HCT116 (cell line): ENCODE measurements around the gene IST1. TPM values are rescaled to one million over a fixed set of nuclear protein-coding genes. Genes with fewer than 3 reads are reported as not detected.
A peak's percentile ranks its signal among the peaks of the same experiment; 100 is the strongest.

ENCODE experiments used
- ATAC-seq: fragments of 200-7000 bp; cut with Tn5 transposase; 2 replicates; pipeline ENCODE4 v1.9.1; 2020; ENCODE audit warnings: mild to moderate bottlenecking, moderate library complexity
- BruUV-seq: library from RNA; stranded (reverse); fragments of 400-500 nt; replicated peaks from 2 replicates; lab custom pipeline; 2021; lab: Mats Ljungman, UMichigan
- CTCF ChIA-PET: fragments of 300-600 bp; sonication (Branson Sonifier 250); formaldehyde crosslinking; loops from one replicate; lab custom pipeline; 2021; ENCODE audit warnings: antibody characterized with exemption; lab: Charles Lee
- POLR2A ChIA-PET: fragments of 300-600, 350-600 bp; sonication (Branson Sonifier 250); formaldehyde crosslinking; loops from one replicate; lab custom pipeline; 2021; ENCODE audit warnings: antibody characterized with exemption; lab: Charles Lee
- RAD21 ChIA-PET, 2 experiments: fragments of 300-600 bp; sonication (Branson Sonifier 250); formaldehyde crosslinking; loops; one replicate each; lab custom pipeline; 2023; ENCODE audit warnings: low total read pairs in 2 of 2; ENCODE audit not compliant: uncharacterized antibody in 2 of 2, unreplicated experiment in 2 of 2, low non-redundant PET in 1 of 2; lab: Charles Lee
- DNase-seq: peaks from one replicate; pipeline ENCODE4 v3.0.0-alpha.2; 2010; ENCODE audit warnings: low read depth, low spot score
- H2AFZ ChIP-seq: fragments of 200-600 bp; shearing (Covaris generic), sonication (generic); 2 replicates; pipeline ENCODE4 v1.6.1; 2017; ENCODE audit warnings: low read depth, mixed run types, mixed read lengths, antibody characterized with exemption, low read length; ENCODE audit not compliant: poor library complexity, severe bottlenecking
- H3K27ac ChIP-seq: 2 replicates; pipeline ENCODE4 v1.5.1; 2012; ENCODE audit warnings: low read depth, low read length
- H3K27me3 ChIP-seq: fragments of 200-600 bp; sonication (generic); 2 replicates; pipeline ENCODE4 v1.6.1; 2016; ENCODE audit warnings: mixed run types, low read length, mixed read lengths; ENCODE audit not compliant: insufficient read depth
- H3K36me3 ChIP-seq, 2 experiments: fragments of 200-500 bp in 1 of 2; fragments of 200-600 bp in 1 of 2; sonication (Bioruptor generic) in 1 of 2; sonication (generic) in 1 of 2; 2 replicates each; pipeline versions ENCODE4 v1.5.1 to v1.6.1; 2014 to 2016; ENCODE audit warnings: low read length in 2 of 2, inconsistent platforms in 1 of 2, mixed read lengths in 1 of 2, mixed run types in 1 of 2; ENCODE audit not compliant: insufficient read depth in 2 of 2, control insufficient read depth in 1 of 2
- H3K4me1 ChIP-seq, 2 experiments: fragments of 200-600 bp in 1 of 2; sonication (generic) in 1 of 2; 2 replicates each; pipeline versions ENCODE4 v1.5.1 to v1.6.1; 2012 to 2017; ENCODE audit warnings: low read length in 2 of 2, inconsistent platforms in 1 of 2, mild to moderate bottlenecking in 1 of 2, mixed read lengths in 1 of 2, mixed run types in 1 of 2, moderate library complexity in 1 of 2; ENCODE audit not compliant: insufficient read depth in 2 of 2, control insufficient read depth in 1 of 2
- H3K4me2 ChIP-seq: fragments of 200-600 bp; sonication (generic); 2 replicates; pipeline ENCODE4 v1.6.1; 2017; ENCODE audit warnings: mixed run types, low read length, mixed read lengths
- H3K4me3 ChIP-seq, 2 experiments: fragments of 200-600 bp in 1 of 2; sonication (generic) in 1 of 2; replicated peaks in 1 of 2; 2 replicates each; pipeline ENCODE4 v1.5.1; 2011 to 2016; ENCODE audit warnings: low read length in 2 of 2, control low read depth in 1 of 2, low read depth in 1 of 2, mild to moderate bottlenecking in 1 of 2, mixed read lengths in 1 of 2, mixed run types in 1 of 2
- H3K79me2 ChIP-seq: fragments of 200-600 bp; sonication (generic); 2 replicates; pipeline ENCODE4 v1.6.1; 2017; ENCODE audit warnings: mild to moderate bottlenecking, mixed run types, low read length, moderate library complexity, mixed read lengths; ENCODE audit not compliant: insufficient read depth
- H3K9ac ChIP-seq: fragments of 200-600 bp; sonication (generic); 2 replicates; pipeline ENCODE4 v1.6.1; 2016; ENCODE audit warnings: low read length, mixed read lengths
- H3K9me2 ChIP-seq: fragments of 200-600 bp; sonication (generic), shearing (Covaris generic); 2 replicates; pipeline ENCODE4 v1.6.1; 2017; ENCODE audit warnings: mixed run types, mild to moderate bottlenecking, moderate library complexity; ENCODE audit not compliant: insufficient read depth
- H3K9me3 ChIP-seq, 2 experiments: fragments of 200-500 bp in 1 of 2; fragments of 200-600 bp in 1 of 2; sonication (Bioruptor generic) in 1 of 2; sonication (generic) in 1 of 2; 2 replicates each; pipeline ENCODE4 v1.6.1; 2014 to 2017; ENCODE audit warnings: low read length in 2 of 2, mixed read lengths in 2 of 2, inconsistent platforms in 1 of 2, low read depth in 1 of 2, mild to moderate bottlenecking in 1 of 2, mixed run types in 1 of 2, moderate library complexity in 1 of 2; ENCODE audit not compliant: control insufficient read depth in 1 of 2, insufficient read depth in 1 of 2
- H4K20me1 ChIP-seq: fragments of 200-600 bp; sonication (generic), shearing (Covaris generic); 2 replicates; pipeline ENCODE4 v1.6.1; 2017; ENCODE audit warnings: mixed run types, mild to moderate bottlenecking, moderate library complexity; ENCODE audit not compliant: insufficient read depth
- CBX3 ChIP-seq: IDR thresholded peaks from 2 replicates; pipeline ENCODE4 v1.6.1; 2012; ENCODE audit warnings: low read depth
- CEBPB ChIP-seq: IDR thresholded peaks from 2 replicates; pipeline ENCODE4 v1.6.1; 2012; ENCODE audit warnings: low read depth
- ELF1 ChIP-seq: IDR thresholded peaks from 2 replicates; pipeline ENCODE4 v1.6.1; 2012; ENCODE audit warnings: low read depth, borderline replicate concordance
- EZH2 ChIP-seq: fragments of 200-600 bp; sonication (generic); IDR thresholded peaks from 2 replicates; pipeline ENCODE4 v1.6.1; 2017; ENCODE audit warnings: antibody characterized with exemption, mixed run types
- EZH2phosphoT487 ChIP-seq: fragments of 200-600 bp; IDR thresholded peaks from 2 replicates; pipeline ENCODE4 v1.6.1; 2018; ENCODE audit warnings: antibody characterized with exemption, borderline replicate concordance
- FOSL1 ChIP-seq: IDR thresholded peaks from 2 replicates; pipeline ENCODE4 v1.6.1; 2012; ENCODE audit warnings: low read depth
- JUND ChIP-seq: IDR thresholded peaks from 2 replicates; pipeline ENCODE4 v1.6.1; 2012
- POLR2A ChIP-seq: IDR thresholded peaks from 2 replicates; pipeline ENCODE4 v1.7.0; 2011; ENCODE audit warnings: borderline replicate concordance; ENCODE audit not compliant: insufficient read depth, insufficient read length; ENCODE audit errors: extremely low read depth
- RAD21 ChIP-seq: IDR thresholded peaks from 2 replicates; pipeline ENCODE4 v1.6.1; 2012; ENCODE audit warnings: low read depth, mild to moderate bottlenecking
- SIN3A ChIP-seq: IDR thresholded peaks from 2 replicates; pipeline ENCODE4 v1.6.1; 2012; ENCODE audit warnings: low read depth
- SP1 ChIP-seq: IDR thresholded peaks from 2 replicates; pipeline ENCODE4 v1.6.1; 2012; ENCODE audit warnings: low read depth
- SRF ChIP-seq: IDR thresholded peaks from 2 replicates; pipeline ENCODE4 v1.6.1; 2012; ENCODE audit warnings: low read depth
- TCF7L2 ChIP-seq: IDR thresholded peaks from 2 replicates; pipeline ENCODE4 v1.7.0; 2011; ENCODE audit warnings: borderline replicate concordance, inconsistent platforms; ENCODE audit not compliant: insufficient read depth, insufficient read length; ENCODE audit errors: extremely low read depth
- YY1 ChIP-seq: IDR thresholded peaks from 2 replicates; pipeline ENCODE4 v1.6.1; 2011; ENCODE audit warnings: low read length, low read depth, moderate library complexity, mild to moderate bottlenecking; ENCODE audit not compliant: insufficient replicate concordance; ENCODE audit errors: extremely low read depth
- ZFX ChIP-seq: fragments of 450-650 bp; IDR thresholded peaks from 2 replicates; pipeline ENCODE4 v1.6.1; 2017
- ZNF274 ChIP-seq: fragments of 200-500 bp; sonication (Bioruptor generic); IDR thresholded peaks from 2 replicates; pipeline ENCODE4 v1.6.1; 2014; ENCODE audit warnings: mild to moderate bottlenecking, low read depth, low read length, inconsistent platforms
- intact Hi-C: fragments of 100-400 bp; cut with micrococcal nuclease; formaldehyde crosslinking; loops from 2 replicates; pipeline ENCODE4 v1.10.0; 2022
- total RNA-seq: library from RNA; stranded (reverse); gene quantifications from one replicate; pipeline ENCODE4 v1.2.1, GENCODE V29; 2021; ENCODE audit not compliant: unreplicated experiment
- TF ChIP-seq, protein P1 (sequence below): IDR thresholded peaks from 2 replicates; pipeline ENCODE4 v1.6.1; 2012
- TF ChIP-seq, protein P2 (sequence below): IDR thresholded peaks from 2 replicates; pipeline ENCODE4 v1.6.1; 2011; ENCODE audit warnings: mild to moderate bottlenecking, low read length, moderate library complexity; ENCODE audit not compliant: insufficient replicate concordance; ENCODE audit errors: extremely low read depth
- TF ChIP-seq, protein P3 (sequence below), 3 experiments: fragments of 200-600 bp in 1 of 3; sonication (generic) in 1 of 3; IDR thresholded peaks in 2 of 3; conservative IDR thresholded peaks in 1 of 3; 2 replicates each; pipeline ENCODE4 v1.5.1; 2012 to 2017; ENCODE audit warnings: low read depth in 2 of 3, low read length in 2 of 3, antibody characterized with exemption in 1 of 3, borderline replicate concordance in 1 of 3, control low read depth in 1 of 3, mild to moderate bottlenecking in 1 of 3, mixed read lengths in 1 of 3, mixed run types in 1 of 3, moderate library complexity in 1 of 3; ENCODE audit not compliant: insufficient read depth in 1 of 3

Gene IST1
- total RNA-seq, 1 experiment from 2014 or later = 191 TPM

- peak within 1 kb of the TSS; percentile 87 for H3K9ac ChIP-seq
- H3K27me3 ChIP-seq = no peaks in the 10 kb centered on the region
- no peak within 1 kb of the TSS for H2AFZ ChIP-seq
- H3K4me3 ChIP-seq = peak within 1 kb of the TSS; percentile 88 to 94
- peak within 1 kb of the TSS; percentile 50 for H3K27ac ChIP-seq
- DNase-seq (peak; percentile 81), ATAC-seq (peak; percentile 96)
- TSS peak; percentile 68 for BruUV-seq
- RAD21 ChIA-PET = no interaction called here
- peaks cover 29% of the 10 kb centered on the region for H3K79me2 ChIP-seq
- H3K9me3 ChIP-seq = no peaks in the 10 kb centered on the region
- CTCF ChIA-PET = interaction anchor here (0.8 kb wide), 1 partner anchor 37 kb away, joined by 3 read pairs; no protein-coding TSS in a partner anchor
- no peaks in the 10 kb centered on the region for H3K9me2 ChIP-seq
- intact Hi-C loops = loop anchor here (2.0 kb wide), 1 partner anchor 37 kb away; the partner anchor contains the start of gene AP1G1
- H4K20me1 ChIP-seq = no peaks in the 10 kb centered on the region
- H3K4me2 ChIP-seq = peak within 1 kb of the TSS; percentile 74
- peaks cover 6 to 23% of the 10 kb centered on the region in 2 experiments for H3K4me1 ChIP-seq
- POLR2A ChIA-PET = no interaction called here
- H3K36me3 ChIP-seq = peaks cover 8 to 9% of the 10 kb centered on the region in 2 experiments; a peak in 3 of 4 replicates
- no peak for TF ChIP-seq TCF7L2
- peak; percentile 43 for TF ChIP-seq POLR2A
- no peak for TF ChIP-seq ZNF274
- TF ChIP-seq SP1 = peak; percentile 96
- TF ChIP-seq, protein P1, sequence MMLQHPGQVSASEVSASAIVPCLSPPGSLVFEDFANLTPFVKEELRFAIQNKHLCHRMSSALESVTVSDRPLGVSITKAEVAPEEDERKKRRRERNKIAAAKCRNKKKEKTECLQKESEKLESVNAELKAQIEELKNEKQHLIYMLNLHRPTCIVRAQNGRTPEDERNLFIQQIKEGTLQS = no peak
- TF ChIP-seq CBX3 = peak; percentile 69
- TF ChIP-seq ELF1 = no peak; the same call in 1 of the 2 replicates
- TF ChIP-seq EZH2phosphoT487 = no peak
- TF ChIP-seq, protein P2, sequence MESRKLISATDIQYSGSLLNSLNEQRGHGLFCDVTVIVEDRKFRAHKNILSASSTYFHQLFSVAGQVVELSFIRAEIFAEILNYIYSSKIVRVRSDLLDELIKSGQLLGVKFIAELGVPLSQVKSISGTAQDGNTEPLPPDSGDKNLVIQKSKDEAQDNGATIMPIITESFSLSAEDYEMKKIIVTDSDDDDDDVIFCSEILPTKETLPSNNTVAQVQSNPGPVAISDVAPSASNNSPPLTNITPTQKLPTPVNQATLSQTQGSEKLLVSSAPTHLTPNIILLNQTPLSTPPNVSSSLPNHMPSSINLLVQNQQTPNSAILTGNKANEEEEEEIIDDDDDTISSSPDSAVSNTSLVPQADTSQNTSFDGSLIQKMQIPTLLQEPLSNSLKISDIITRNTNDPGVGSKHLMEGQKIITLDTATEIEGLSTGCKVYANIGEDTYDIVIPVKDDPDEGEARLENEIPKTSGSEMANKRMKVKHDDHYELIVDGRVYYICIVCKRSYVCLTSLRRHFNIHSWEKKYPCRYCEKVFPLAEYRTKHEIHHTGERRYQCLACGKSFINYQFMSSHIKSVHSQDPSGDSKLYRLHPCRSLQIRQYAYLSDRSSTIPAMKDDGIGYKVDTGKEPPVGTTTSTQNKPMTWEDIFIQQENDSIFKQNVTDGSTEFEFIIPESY = no peak
- TF ChIP-seq RAD21 = no peak
- TF ChIP-seq SIN3A = peak; percentile 83
- TF ChIP-seq CEBPB = peak; percentile 68
- no peak for TF ChIP-seq JUND
- TF ChIP-seq ZFX = peak; percentile 84
- no peak for TF ChIP-seq EZH2
- peak; percentile 96 for TF ChIP-seq SRF
- TF ChIP-seq FOSL1 = no peak
- TF ChIP-seq, protein P3, sequence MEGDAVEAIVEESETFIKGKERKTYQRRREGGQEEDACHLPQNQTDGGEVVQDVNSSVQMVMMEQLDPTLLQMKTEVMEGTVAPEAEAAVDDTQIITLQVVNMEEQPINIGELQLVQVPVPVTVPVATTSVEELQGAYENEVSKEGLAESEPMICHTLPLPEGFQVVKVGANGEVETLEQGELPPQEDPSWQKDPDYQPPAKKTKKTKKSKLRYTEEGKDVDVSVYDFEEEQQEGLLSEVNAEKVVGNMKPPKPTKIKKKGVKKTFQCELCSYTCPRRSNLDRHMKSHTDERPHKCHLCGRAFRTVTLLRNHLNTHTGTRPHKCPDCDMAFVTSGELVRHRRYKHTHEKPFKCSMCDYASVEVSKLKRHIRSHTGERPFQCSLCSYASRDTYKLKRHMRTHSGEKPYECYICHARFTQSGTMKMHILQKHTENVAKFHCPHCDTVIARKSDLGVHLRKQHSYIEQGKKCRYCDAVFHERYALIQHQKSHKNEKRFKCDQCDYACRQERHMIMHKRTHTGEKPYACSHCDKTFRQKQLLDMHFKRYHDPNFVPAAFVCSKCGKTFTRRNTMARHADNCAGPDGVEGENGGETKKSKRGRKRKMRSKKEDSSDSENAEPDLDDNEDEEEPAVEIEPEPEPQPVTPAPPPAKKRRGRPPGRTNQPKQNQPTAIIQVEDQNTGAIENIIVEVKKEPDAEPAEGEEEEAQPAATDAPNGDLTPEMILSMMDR (IDR thresholded peaks at IDR 0.05 in 2 of 3, conservative IDR thresholded peaks at IDR 0.05 in 1 of 3; ENCODE audit: borderline replicate concordance in 1 of 3, insufficient read depth in 1 of 3, low read depth in 2 of 3, low read length in 2 of 3) = no peak
- TF ChIP-seq YY1 = peak; percentile 83
These were observed 49.5 kb upstream of the IST1 start, which contains the start of gene ATXN1L for GRCh38 chr16:71845639-71846430. ATXN1L (plus strand) TSS chr16:71845976; CDS start chr16:71849741, 3,765 bp downstream.
